HG02884 (cell line): ENCODE measurements around the gene DCPS.
"Not testable (repeated sequence)": the region's sequence is repeated elsewhere in the genome, so short reads cannot be mapped to it uniquely, and the experiment has no call there.

Experiments
- ATAC-seq: cut with Tn5 transposase; IDR thresholded peaks from one replicate; pipeline ENCODE4 v1.9.1; 2021; ENCODE audit warnings: mild to moderate bottlenecking, moderate library complexity; ENCODE audit not compliant: unreplicated experiment

Gene DCPS

DNA sequence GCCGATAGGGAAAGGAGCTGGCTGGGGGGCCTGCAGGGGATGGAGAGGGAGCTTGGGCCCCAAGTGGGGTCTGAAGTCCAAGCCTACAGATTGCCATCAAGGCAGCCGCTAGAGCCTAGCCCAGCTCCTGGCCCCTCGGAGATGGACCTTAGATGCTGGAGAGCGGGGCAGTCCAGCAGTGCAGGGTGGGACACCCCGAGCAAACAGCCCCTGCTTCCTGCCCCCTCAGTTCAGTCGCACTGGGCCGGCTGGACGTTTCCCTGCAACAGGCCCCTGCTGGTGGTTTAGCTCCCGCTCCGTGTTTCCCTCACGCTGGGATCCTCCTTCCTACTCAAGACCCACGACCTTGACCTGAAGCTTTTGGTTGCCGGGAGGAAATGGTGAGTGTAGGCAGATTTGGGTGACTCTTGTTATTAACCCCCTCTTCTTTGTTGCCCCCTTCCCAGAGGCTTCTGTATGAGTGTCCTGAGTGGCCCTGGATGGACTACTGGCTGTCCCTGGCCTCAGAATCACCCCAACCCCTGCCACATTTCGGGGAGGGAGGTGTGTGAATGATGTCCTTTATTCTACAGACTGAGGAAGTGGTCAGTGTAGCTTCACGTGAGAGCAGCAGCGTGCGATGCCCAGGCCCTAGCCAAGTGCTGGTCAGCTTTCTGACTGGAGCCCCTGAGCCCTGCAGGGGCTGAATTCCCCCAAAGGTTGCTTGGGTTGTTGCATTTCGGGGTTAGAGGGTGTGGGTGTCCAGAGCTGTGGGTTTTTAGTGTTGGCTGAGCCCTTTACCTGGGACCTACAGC, 54.3 kb downstream of the DCPS start:
- ATAC-seq = no peak

DNA sequence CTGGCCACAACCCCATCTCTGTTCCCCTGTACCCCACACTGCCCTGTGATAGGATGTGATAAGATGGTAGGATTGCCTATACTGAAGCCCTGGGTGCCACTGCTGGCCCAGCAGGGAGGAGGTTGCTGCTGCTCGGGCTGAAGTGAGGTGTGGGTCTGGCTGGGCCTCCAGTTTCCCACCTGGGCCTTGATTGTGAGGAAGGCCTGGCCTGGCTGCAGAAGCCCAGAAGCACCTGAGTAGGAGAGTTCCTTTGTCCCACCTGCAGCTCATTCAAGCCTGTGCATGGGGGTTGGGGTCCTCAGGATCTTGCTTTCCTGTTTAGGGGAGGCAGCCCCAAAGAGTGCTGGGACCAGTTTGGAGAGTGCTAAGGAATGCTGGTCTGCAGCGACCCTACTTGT, 54.9 kb downstream of the DCPS start:
- no peak for ATAC-seq

- no peak for ATAC-seq
Observed at GRCh38 chr11:126359431-126360048, 55.7 kb downstream of the DCPS start.

- ATAC-seq = no peak
Observed at GRCh38 chr11:126360049-126360446, 56.2 kb downstream of the DCPS start.

- no peak for ATAC-seq
Observed at GRCh38 chr11:126361400-126361799, 57.5 kb downstream of the DCPS start.

DNA sequence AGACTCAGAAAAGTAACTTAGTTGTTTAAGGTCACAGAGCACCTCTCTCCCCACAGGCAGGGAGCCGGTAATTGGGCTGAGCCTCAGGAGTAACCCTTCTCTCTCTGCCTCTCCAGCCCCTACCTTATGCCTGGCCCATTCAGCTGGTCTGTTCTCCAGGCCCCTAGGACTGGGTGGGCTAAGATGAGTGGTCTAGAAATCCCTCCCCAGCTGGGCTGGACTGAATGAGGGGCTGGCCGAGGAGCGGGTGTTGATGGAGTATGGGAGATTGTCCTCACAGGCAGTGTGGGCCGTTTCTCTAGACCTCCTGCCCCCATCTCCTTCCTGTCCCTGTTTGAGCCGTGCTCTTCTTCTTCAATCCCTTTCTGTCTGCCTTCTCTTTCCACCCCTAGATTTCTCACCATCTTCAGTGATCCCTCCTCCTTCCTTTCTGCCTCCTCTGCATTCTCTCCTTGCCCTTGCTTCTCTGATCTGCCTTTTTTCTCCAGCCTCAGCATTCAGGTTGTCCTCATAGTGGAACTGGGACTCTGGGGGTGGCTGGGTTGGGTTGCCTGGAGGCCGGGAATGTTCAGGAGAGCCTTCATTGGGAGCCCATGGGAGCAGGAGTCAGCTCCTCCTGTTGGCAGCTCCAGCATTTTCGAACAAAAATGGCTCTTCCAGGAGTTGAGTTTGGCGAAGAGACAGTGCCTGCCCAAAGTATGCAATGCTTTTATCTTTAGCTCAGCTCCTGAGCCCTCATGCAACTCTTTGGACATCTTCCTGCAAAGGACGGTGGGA, 59.2 kb downstream of the DCPS start:
- no peak for ATAC-seq

GRCh38 chr11:126363706-126364248, 59.9 kb downstream of the DCPS start:
- ATAC-seq = no peak

- not testable (repeated sequence) for ATAC-seq
Observed at GRCh38 chr11:126364735-126365134, 60.9 kb downstream of the DCPS start.

DNA sequence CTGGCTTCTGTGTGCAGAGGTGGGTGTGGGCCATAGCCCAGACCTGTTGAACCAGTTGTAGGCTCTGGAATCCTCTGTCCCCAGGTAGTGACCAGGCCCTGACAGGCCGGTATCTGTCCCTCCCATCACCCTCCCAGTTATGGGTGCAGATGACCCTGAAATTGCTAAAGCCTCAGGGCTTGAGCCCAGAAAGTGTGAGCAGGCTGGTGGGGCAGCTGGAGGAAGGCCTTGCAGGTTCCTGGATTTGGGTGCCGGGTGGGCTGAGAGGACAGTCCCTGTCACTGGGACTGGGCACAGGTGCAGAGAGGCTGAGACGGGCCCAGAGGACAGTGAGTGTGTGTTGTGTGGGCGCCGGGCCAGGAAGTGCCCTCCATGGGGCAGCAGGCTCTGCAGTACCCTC, 61.6 kb downstream of the DCPS start:
- ATAC-seq = not testable (repeated sequence)

DNA sequence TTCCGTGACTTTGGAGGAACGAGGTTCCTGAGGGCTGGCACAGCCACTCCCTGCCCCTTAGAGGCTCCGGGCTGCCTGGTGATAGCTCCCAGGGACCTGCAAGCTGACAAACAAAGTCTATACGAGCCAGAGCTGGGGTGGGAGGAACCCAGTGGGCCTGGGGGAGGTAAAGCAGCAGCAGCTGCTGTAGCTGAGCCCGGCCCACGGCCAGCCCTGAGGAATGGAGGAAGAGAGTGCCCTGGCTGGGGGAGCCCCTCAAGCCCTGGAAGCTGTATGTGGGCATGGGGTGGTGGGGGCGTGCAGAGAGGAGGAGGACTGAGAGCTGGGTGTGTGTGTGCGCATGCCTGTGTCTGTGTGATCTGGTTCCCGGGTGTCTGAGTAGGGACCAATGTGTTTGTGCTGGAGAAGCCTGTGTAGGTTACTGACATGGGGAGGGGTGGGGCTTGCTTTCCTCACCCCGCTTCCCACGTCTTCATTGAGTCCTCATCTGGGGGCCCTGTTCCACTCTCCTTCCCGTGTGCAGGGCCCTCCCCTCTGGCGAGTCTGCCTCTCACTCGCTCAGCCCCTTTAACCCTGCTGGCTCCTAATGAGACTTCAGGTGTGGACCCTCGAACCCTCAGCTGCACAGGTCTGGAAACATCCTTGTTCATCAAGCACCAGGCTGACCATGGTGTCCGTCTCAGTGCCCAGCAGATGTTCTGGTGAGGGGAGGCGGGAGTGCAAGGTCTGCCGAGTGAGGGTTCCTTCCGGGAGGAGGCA, 62.4 kb downstream of the DCPS start:
- no peak for ATAC-seq

- ATAC-seq = not testable (repeated sequence)
Observed at GRCh38 chr11:126366823-126367654, 63.2 kb downstream of the DCPS start.

DNA sequence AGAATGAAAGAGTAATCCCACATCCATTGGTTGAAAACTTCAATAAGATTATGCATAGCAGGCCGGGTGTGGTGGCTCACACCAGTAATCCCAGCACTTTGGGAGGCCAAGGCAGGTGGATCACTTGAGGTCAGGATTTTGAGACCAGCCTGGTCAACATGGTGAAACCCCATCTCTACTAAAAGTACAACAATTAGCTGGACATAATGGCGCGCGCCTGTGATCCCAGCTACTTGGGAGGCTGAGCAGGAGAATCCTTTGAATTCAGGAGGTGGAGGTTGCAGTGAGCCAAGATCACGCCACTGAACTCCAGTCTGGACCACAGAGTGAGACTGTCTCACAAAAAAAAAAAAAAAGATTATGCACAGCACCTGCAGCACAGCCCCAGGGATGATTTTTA, 63.9 kb downstream of the DCPS start:
- ATAC-seq = not testable (repeated sequence)

DNA sequence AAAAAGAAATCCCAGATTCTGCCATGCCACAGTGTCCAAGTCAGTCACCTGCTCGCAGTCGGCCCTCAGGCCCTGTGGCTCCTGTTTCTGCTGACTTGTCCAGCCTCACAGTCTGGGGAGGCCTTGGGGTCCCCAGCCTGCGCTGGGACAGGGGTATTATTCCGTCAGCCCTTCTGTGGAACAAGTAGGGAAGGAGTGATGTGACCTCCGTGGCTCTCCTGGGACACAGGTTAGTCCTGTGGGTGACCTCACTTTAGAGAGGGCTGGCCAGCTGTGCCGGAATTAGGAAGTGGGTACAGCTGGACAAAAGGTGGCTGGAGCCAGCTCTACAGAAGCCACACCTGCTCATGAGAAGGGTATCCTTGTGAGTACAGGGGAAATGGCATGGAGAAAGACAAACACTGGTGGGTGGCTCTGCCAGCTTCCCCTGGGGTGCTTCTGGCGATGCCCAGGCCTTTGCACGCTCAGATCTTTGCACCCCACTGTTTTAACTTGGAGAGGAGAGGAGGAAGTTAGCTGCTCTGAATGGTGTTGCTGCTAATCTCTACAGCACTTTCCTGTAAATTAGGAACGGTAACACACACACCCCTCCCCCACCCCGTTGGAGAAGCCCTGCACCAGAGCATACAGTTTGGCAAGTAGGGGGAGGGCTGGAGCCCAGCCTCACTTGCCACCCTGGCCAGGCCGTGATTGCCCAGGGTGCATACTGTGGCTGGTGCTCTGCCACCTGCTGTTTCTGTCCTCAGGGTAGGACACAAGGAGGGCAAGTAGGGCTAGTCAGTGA, 64.7 kb downstream of the DCPS start:
- ATAC-seq = not testable (repeated sequence)

DNA sequence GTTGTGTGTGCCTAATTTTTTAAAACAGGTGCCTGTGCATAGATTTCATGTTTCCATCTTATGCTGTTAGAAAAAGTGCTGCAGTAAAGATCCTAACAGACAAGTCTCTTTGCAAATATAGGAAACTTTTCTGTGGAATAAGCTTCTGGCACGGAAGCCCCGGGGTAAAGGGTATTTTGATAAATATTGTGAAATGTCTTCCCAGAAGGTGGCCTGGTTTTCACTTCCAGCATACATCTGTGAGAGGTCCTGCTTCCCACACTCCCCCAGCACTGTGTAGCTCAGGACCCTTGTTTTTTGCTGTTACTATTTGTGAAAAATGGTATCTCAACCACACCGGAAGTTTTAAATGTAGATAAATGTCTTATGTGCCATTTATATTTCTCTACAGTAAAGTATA, 66.2 kb downstream of the DCPS start:
- ATAC-seq = no peak

GRCh38 chr11:126371595-126371994, 67.7 kb downstream of the DCPS start:
- ATAC-seq = no peak

DNA sequence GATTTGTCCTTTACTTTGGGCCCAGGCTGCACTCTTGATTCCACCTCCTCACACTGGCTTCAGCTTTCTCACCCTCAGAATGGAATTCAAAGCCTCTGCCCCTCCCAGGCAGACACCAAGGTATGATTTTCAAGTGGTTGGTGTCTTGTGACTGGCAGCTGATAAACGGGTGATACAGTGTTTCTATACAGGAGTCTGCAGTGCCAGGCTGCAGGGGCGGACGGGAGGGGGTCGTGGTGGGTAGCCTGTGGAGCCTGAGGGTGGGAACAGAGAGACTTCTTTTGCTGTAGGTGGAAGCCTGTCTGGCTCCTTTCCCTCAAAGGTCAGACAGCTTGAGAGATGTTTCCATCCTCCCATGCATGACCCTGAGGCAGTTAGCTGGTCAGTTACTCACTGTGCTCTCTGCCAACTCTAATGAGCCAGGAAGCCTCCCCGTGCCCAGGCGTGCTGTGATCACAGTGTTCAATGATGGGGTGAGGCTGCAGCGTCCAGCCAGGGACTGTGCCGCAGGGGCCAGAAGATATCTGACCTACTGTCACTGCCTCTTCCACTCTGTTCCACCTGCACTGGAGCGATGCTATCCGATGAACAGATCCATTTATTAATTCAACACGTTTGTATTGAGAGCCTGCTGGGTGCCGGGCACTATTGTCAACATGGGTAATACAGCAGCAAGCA, 69.7 kb downstream of the DCPS start:
- not testable (repeated sequence) for ATAC-seq

- not testable (repeated sequence) for ATAC-seq
Observed at GRCh38 chr11:126374562-126375300, 70.9 kb downstream of the DCPS start.

DNA sequence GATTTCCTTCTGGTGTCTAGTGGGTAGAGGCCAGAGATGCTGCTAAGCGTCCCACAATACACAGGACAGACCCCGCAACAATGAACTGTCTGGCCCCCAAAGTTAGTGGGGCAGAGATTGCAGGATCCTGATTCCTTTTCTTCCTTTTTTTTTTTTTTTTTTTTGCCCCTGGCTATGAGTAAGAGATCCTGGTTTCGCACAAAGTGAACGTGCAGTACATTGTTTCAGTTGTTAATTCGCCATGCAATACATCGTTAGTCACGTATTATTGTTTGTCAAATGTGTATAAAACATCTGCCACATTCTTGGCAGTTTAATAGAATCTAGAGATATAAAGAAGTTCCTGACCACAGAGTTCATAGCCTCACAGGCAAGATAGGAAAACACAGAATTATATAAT, 71.9 kb downstream of the DCPS start:
- no peak for ATAC-seq
